CMK (cell line): ENCODE measurements around the gene IQCF2.
"Not testable (repeated sequence)": the region's sequence is repeated elsewhere in the genome, so short reads cannot be mapped to it uniquely, and the experiment has no call there.

Experiments
- DNase-seq: peaks from one replicate; pipeline ENCODE4 v3.0.0-alpha.2; 2010; ENCODE audit warnings: low read depth

The IQCF2 gene

GRCh38 chr3:51860703-51861665 lies at the start of gene IQCF2:
Gene IQCF2 (plus strand): TSS chr3:51861615. CDS start chr3:51861667, 52 bp downstream.
- DNase-seq, result peak; percentile 21

DNA sequence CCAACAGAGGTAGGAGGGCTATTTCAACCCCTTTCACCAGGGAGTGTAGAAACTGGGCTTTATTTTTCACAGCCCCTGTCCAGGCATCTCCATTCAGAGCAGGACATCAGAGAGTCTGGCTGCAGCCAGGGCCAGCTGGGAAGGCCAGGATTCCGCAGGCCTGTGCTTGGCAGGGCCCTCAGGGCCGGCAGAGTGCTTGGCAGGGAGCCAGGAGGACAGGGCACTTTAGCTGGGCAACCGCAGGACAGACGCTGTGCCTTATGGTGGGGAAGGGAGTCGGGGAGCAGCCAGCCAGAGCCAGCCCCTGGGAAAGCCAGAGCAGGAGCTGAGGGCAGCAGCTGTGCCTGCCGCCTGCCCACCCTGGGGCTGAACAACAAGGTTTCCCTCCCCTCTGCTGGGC lies 47.9 kb upstream of the IQCF2 start:
- no peak for DNase-seq

- DNase-seq, result no peak
Measured at GRCh38 chr3:51814034-51814433, 47.4 kb upstream of the IQCF2 start.

DNA sequence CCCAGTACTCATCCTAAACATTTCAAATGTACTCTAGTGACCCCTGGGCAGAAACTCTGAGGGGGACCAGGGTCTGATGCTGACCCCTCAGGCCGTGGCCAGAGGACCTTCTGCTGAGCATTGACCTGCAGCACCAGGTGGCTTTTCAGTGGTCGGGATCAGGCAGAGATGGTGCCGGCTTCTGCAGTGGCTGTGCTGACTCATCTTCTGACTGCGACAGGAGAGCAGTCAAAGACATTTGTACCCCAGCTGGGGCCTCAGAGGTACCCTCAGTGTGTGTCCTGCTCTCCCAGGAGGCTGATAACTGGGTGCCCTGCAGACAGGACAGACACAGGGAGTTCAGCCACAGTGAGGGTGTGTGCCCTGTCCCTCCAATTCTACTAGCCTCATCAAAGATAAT lies 45.8 kb upstream of the IQCF2 start:
- DNase-seq, result no peak

GRCh38 chr3:51816723-51817122 lies 44.7 kb upstream of the IQCF2 start:
- no peak for DNase-seq

DNA sequence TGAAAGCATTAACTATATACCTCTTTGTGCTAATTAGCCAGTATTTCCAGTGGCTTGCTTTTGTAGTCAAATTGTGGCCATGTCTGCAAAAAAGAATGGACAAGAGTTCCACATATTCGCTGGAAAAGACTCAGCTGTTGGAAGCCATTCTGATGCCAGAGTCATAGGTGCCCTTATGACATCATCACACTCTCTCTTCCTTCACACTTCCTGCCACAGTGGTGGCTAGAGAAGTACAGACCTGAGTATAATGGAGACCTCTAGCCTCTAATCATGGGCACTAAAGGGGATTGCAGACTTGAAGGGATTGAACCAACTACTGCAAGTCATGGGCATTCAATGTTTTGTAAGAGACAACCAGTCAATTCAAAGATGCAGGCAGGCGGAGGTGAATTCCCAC lies 44.0 kb upstream of the IQCF2 start:
- no peak for DNase-seq

- no peak for DNase-seq
Measured at GRCh38 chr3:51819151-51819550, 42.3 kb upstream of the IQCF2 start.

DNA sequence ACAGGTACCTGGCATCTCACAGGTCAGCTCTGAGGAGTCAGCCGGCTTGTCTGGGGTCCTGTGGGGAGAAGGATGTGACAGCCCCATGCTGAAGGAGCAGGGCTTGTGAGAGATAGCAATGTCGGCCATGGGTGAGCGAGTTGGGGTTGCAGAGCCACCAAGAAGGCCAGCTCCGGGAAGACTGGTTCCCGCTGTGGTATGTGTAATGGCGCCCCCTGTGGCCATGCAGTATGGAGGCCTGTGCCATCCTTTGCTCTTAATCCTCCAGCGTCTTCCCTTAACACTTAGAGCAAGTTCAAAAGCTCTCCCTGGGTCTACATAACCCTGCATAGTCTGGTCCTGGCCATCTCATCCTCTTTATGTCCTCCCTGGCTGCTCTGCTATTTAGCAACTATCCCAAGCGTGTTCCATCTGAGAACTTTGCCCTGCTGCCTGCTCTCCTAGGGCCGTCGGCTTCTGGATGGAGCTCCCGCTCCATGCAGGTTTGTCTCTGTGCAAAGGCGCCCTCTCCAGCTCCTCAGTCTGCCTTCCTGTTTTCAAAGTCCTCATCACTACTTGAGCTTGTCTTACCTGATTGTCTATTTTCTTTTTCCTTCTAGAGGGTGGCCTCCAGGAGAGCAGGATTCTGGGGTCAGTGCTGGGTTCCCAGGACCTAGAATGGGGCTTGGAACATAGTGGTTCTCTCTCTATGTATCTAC lies 41.6 kb upstream of the IQCF2 start:
- no peak for DNase-seq

- DNase-seq, result no peak
Measured at GRCh38 chr3:51828297-51828696, 33.1 kb upstream of the IQCF2 start.

DNA sequence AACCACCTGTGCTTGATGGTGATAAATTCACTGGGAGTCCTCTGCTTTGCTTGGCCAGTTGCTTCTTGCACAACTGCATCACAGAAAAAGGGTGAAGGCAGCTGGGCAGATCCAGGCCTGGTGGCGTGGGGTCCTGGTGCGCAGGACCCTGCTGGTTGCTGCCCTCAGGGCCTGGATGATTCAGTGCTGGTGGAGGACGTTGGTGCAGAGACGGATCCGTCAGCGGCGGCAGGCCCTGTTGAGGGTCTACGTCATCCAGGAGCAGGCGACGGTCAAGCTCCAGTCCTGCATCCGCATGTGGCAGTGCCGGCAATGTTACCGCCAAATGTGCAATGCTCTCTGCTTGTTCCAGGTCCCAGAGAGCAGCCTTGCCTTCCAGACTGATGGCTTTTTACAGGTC lies 31.1 kb upstream of the IQCF2 start:
- DNase-seq, result no peak

DNA sequence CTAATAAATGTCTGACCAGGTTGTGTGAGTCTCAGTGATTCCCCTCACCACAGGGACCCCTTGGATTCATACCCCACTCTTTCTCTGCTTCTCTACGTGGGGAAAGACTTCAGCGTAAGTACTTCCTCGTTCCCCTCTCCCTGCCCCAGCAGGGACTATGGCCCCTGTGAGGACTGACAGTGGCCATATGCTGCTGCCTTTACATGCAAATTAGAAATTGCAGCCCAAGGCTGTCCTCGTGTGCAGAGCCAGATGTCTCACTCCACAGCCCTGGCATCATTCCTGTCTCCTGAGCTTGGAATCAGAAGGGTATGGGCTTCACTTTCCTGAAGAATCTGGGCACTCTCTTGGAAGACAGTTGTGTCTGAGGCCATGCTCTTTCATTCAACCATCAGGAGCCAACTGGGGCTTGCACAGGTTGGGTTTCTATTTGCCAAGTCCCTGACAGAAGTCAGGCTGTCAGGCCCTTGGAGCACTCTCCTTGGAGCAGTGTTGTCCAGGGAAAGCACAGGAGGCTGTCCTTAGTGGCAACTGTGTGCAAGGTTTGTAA lies 30.5 kb upstream of the IQCF2 start:
- no peak for DNase-seq

- DNase-seq, result no peak
Measured at GRCh38 chr3:51836606-51837005, 24.8 kb upstream of the IQCF2 start.

DNA sequence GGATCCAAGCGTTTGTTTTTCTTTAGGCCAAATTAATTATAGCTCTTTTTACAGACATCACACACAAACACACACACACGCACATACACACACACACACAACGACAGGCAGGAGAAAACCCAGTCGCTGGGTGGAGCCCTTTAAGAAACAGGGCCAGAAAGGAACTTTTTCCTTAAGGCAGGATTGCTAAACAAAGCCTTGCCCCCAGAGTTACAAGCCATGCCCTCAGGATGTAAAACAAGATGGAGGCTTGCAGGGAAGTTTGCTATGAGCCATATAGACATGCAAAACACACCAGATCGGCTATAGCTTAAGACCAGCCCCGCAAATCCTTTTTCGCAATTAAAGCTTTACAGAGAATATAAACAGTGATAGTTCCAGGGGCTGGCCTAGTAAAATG lies 16.3 kb upstream of the IQCF2 start:
- DNase-seq, result no peak

GRCh38 chr3:51855411-51855810 lies 6.0 kb upstream of the IQCF2 start:
- DNase-seq, result not testable (repeated sequence)

- no peak for DNase-seq
Measured at GRCh38 chr3:51862886-51863285, 1.5 kb downstream of the IQCF2 start.

- not testable (repeated sequence) for DNase-seq
Measured at GRCh38 chr3:51868896-51869295, 7.5 kb downstream of the IQCF2 start.

DNA sequence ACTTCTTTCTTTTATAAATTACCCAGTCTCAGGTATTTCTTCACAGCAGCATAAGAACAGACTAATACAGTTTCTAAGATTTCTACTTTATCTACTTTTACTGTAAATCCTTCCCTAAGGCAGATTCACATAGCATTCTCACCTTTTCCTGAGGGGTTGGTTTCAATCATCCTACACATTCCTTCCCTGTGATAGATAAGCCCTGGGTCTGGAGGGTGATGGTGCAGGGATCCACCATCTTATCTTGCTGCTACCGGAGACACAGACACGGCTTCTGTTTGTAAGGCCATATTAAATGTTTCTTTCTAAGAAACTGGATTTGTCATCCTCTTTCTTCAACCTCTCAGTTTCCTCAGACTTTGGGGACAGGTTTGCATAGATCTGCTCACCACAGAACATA lies 7.9 kb downstream of the IQCF2 start:
- DNase-seq, result no peak

- DNase-seq, result no peak
Measured at GRCh38 chr3:51873253-51873766, 11.9 kb downstream of the IQCF2 start.

- DNase-seq, result no peak
Measured at GRCh38 chr3:51873876-51874275, 12.5 kb downstream of the IQCF2 start.

DNA sequence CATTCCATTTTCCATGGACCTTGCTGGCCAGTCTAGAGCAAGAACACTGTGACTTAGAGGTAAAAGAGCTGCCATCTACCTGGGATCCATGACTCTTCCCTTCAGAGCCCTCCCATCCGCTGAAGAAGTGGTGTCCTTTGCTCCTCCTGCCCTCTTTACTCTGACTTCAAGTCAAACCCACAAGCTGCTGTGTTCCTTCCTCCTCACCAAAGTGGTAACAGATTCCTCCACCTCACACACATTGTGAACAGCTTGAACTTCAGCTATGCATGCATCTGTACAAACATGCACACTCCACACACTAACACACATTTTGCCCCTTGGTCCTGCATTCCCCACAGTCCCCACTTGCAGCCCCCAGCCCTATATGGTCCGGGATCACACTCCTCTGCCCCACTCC lies 13.0 kb downstream of the IQCF2 start:
- no peak for DNase-seq

DNA sequence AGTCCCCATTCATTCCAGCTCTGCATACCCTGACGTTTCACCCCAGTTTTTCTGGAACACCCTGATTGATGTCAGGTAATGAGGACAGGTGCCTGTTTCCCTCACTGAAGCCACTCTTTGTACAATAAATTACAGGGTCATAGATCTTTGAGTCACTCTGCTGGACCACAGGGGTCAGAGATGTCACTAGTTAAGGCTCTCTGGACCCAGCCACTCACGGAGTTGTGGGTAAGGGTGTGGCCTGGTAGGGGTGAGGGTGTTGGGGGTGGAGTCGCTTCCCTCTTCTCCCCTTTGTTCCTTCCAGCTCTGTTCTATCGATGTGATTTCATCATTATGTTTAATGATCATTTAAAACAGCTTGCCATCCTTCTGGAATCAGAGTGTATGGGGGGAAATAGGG lies 13.5 kb downstream of the IQCF2 start:
- DNase-seq, result no peak

- DNase-seq, result no peak
Measured at GRCh38 chr3:51875501-51875900, 14.1 kb downstream of the IQCF2 start, which contains the start of gene IQCF5. Gene IQCF5 (minus strand): TSS chr3:51875601. CDS start chr3:51875531, 70 bp downstream.

GRCh38 chr3:51876186-51876585 lies 14.8 kb downstream of the IQCF2 start:
- no peak for DNase-seq
